Testis (tissue), 2 donors: ENCODE results near the gene GPD1.

Experiments
- POLR2A ChIP-seq: fragments of 450-650 bp; IDR thresholded peaks from one replicate; pipeline ENCODE4 v1.6.1; 2017; ENCODE audit warnings: antibody characterized with exemption, mild to moderate bottlenecking, moderate library complexity
- TF ChIP-seq, protein P1 (sequence below), 3 experiments: fragments of 450-650 bp in 2 of 3; fragments of 200-600 bp in 1 of 3; sonication (generic) in 1 of 3; IDR thresholded peaks; one replicate each; pipeline ENCODE4 v1.5.1; 2016 to 2019; ENCODE audit warnings: antibody characterized with exemption in 3 of 3, mild to moderate bottlenecking in 2 of 3, moderate library complexity in 1 of 3

DNA sequence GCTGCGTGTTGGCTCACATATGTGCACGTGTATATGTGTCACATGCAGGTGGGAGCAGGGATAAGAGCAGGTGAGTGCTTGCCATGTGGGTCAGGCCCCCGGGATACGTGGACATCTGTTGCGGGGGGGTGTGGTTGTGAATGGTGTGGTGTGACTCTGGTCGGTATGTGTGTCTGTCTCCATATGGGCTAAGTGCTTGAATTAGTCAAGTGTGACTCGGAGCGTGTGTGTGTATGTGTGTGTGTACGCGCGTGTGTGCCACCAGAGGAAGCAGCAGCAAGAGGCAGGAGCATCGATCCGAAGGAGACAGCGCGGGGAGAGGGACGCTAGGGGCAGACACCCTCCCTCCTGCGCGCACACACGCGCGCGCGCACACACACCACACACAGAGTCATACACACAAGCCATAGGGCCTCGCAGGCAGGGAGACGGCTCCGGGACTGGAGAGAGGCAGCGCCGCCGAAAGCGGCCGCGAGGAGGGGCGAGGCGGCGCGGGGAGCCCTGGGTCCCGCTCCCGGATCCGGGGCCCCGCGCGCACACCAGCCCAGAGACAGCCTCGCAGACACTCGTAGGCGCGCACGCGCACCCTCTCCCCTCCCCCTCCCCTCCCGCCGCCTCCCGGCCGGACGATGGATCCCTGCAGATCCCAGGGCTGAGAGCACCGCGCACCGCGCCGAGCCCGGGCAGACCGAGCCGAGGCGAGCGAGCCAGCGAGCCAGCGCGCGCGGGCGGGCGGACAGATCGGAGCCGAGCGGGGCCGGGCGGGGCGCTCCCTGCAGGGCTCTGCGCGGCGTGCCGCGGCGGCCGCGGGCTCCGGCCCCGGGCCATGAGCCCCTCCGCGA, 46.6 kb upstream of the GPD1 start, which contains the start of gene ASIC1:
- TF ChIP-seq, protein P1, sequence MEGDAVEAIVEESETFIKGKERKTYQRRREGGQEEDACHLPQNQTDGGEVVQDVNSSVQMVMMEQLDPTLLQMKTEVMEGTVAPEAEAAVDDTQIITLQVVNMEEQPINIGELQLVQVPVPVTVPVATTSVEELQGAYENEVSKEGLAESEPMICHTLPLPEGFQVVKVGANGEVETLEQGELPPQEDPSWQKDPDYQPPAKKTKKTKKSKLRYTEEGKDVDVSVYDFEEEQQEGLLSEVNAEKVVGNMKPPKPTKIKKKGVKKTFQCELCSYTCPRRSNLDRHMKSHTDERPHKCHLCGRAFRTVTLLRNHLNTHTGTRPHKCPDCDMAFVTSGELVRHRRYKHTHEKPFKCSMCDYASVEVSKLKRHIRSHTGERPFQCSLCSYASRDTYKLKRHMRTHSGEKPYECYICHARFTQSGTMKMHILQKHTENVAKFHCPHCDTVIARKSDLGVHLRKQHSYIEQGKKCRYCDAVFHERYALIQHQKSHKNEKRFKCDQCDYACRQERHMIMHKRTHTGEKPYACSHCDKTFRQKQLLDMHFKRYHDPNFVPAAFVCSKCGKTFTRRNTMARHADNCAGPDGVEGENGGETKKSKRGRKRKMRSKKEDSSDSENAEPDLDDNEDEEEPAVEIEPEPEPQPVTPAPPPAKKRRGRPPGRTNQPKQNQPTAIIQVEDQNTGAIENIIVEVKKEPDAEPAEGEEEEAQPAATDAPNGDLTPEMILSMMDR (IDR thresholded peaks at IDR 0.05) = no peak
- TF ChIP-seq POLR2A = no peak
